Keratinocyte (primary cell): ENCODE data around the gene KDM4B. TPM values are rescaled to one million over a fixed set of nuclear protein-coding genes. Genes with fewer than 3 reads are reported as not detected.

Experiments used
- DNase-seq: peaks from one replicate; pipeline ENCODE4 v3.0.0-alpha.2; 2011; ENCODE audit warnings: low read depth, missing footprints, low spot score
- FAIRE-seq: peaks from 2 replicates; lab custom pipeline; 2011; peaks lifted over from hg19 to GRCh38; lab: Jason Lieb, UNC
- H2AFZ ChIP-seq: 2 replicates; pipeline ENCODE4 v1.6.0; 2012; ENCODE audit warnings: low read length, control low read depth, inconsistent platforms; ENCODE audit not compliant: control insufficient read depth
- H3K27ac ChIP-seq: 2 replicates; pipeline ENCODE4 v1.5.1; 2011; ENCODE audit warnings: low read length; ENCODE audit not compliant: control insufficient read depth, insufficient read depth
- H3K27me3 ChIP-seq: 3 replicates; pipeline ENCODE4 v1.6.0; 2011; ENCODE audit warnings: low read length; ENCODE audit not compliant: control insufficient read depth, insufficient read depth; ENCODE audit errors: extremely low read depth
- H3K36me3 ChIP-seq, 2 experiments: 2 replicates in 1 of 2; 3 replicates in 1 of 2; pipeline ENCODE4 v1.5.1; 2011; ENCODE audit warnings: low read length in 2 of 2, mild to moderate bottlenecking in 1 of 2; ENCODE audit not compliant: control insufficient read depth in 2 of 2, insufficient read depth in 2 of 2; ENCODE audit errors: extremely low read depth in 1 of 2
- H3K4me1 ChIP-seq: 3 replicates; pipeline ENCODE4 v1.5.1; 2011; ENCODE audit warnings: low read length; ENCODE audit not compliant: control insufficient read depth, insufficient read depth; ENCODE audit errors: extremely low read depth
- H3K4me2 ChIP-seq: 3 replicates; pipeline ENCODE4 v1.6.0; 2011; ENCODE audit warnings: low read depth, low read length; ENCODE audit not compliant: control insufficient read depth, insufficient read depth; ENCODE audit errors: extremely low read depth
- H3K4me3 ChIP-seq, 3 experiments: fragments of 200-600 bp in 1 of 3; sonication (generic) in 1 of 3; 2 replicates in 2 of 3; 3 replicates in 1 of 3; pipeline ENCODE4 v1.5.1; 2011 to 2016; ENCODE audit warnings: low read length in 3 of 3, mild to moderate bottlenecking in 3 of 3, control low read depth in 2 of 3, inconsistent platforms in 1 of 3, low read depth in 1 of 3, mixed read lengths in 1 of 3, mixed run types in 1 of 3, moderate library complexity in 1 of 3; ENCODE audit not compliant: control insufficient read depth in 2 of 3, insufficient read depth in 2 of 3; ENCODE audit errors: extremely low read depth in 1 of 3
- H3K79me2 ChIP-seq: 2 replicates; pipeline ENCODE4 v1.6.0; 2012; ENCODE audit warnings: low read length; ENCODE audit not compliant: control insufficient read depth, insufficient read depth
- H3K9ac ChIP-seq: 3 replicates; pipeline ENCODE4 v1.6.0; 2011; ENCODE audit warnings: low read length; ENCODE audit not compliant: control insufficient read depth, insufficient read depth; ENCODE audit errors: extremely low read depth
- H3K9me1 ChIP-seq: 3 replicates; pipeline ENCODE4 v1.6.0; 2011; ENCODE audit warnings: low read length; ENCODE audit not compliant: control insufficient read depth, insufficient read depth; ENCODE audit errors: extremely low read depth
- H3K9me3 ChIP-seq: 2 replicates; pipeline ENCODE4 v1.5.1; 2012; ENCODE audit warnings: low read depth, low read length; ENCODE audit not compliant: control insufficient read depth
- H4K20me1 ChIP-seq: 3 replicates; pipeline ENCODE4 v1.6.0; 2011; ENCODE audit warnings: low read length; ENCODE audit not compliant: control insufficient read depth, insufficient read depth; ENCODE audit errors: extremely low read depth
- EZH2 ChIP-seq: IDR thresholded peaks from one replicate; pipeline ENCODE4 v1.6.1; 2012; ENCODE audit warnings: inconsistent platforms, mild to moderate bottlenecking, low read length, moderate library complexity
- dilution Hi-C: fragments of 300-500 bp; cut with MboI; formaldehyde crosslinking; loops from one replicate; pipeline ENCODE4 v1.7.0; 2020; ENCODE audit warnings: low sequenced_read_pairs; ENCODE audit not compliant: extremely low pct_ligation_motif_present
- polyA plus RNA-seq, 5 experiments: library from polyadenylated mRNA; depleted of rRNA in 3 of 5; stranded (reverse) in 3 of 5; stranded (forward) in 1 of 5; unstranded in 1 of 5; fragments of >200 nt; gene quantifications; 1 replicate in 1 of 5; 2 replicates in 3 of 5; 3 replicates in 1 of 5; pipeline versions ENCODE4 v1.2.1 to v1.2.3, GENCODE V29; 2011 to 2012; ENCODE audit warnings: missing spikeins in 2 of 5, low read depth in 1 of 5, low replicate concordance in 1 of 5
- TF ChIP-seq, protein P1 (sequence below), 3 experiments: IDR thresholded peaks in 1 of 3; conservative IDR thresholded peaks in 1 of 3; optimal IDR thresholded peaks in 1 of 3; 2 replicates in 2 of 3; 3 replicates in 1 of 3; pipeline versions ENCODE3 to v1.5.1; 2011; ENCODE audit warnings: low read length in 3 of 3, mild to moderate bottlenecking in 3 of 3, moderate library complexity in 2 of 3, control low read depth in 1 of 3, inconsistent platforms in 1 of 3; ENCODE audit not compliant: insufficient read depth in 2 of 3; ENCODE audit errors: extremely low read depth in 1 of 3

KDM4B gene
- polyA plus RNA-seq, 1 donor (not counting 4 experiments of a cell fraction or from before 2014, with no cell fraction given): 6.2 TPM

DNA sequence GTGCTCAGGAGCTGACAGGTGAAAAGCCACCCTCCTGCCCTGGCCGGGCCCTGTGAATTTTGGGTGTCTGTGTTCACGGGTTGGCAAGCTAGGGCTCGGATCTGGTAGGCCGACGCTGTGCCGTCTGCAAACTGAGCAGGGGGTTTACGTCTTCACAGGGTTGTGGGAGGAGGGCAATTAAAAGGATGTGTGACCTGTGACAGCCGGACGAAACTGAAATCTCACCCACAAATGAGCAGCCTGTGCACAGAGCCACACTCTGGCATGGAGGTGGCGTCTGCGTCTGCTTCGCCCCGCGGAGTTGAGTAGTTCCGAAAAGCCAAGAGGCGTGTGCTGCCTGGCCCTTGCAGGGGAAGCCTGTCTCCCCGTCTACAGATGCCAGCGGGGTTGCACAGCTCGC, 117.3 kb downstream of the KDM4B start:
- TF ChIP-seq, protein P1, sequence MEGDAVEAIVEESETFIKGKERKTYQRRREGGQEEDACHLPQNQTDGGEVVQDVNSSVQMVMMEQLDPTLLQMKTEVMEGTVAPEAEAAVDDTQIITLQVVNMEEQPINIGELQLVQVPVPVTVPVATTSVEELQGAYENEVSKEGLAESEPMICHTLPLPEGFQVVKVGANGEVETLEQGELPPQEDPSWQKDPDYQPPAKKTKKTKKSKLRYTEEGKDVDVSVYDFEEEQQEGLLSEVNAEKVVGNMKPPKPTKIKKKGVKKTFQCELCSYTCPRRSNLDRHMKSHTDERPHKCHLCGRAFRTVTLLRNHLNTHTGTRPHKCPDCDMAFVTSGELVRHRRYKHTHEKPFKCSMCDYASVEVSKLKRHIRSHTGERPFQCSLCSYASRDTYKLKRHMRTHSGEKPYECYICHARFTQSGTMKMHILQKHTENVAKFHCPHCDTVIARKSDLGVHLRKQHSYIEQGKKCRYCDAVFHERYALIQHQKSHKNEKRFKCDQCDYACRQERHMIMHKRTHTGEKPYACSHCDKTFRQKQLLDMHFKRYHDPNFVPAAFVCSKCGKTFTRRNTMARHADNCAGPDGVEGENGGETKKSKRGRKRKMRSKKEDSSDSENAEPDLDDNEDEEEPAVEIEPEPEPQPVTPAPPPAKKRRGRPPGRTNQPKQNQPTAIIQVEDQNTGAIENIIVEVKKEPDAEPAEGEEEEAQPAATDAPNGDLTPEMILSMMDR (optimal IDR thresholded peaks at IDR 0.05 in 1 of 3, IDR thresholded peaks at IDR 0.05 in 1 of 3, conservative IDR thresholded peaks at IDR 0.05 in 1 of 3; ENCODE audit: extremely low read depth in 1 of 3, insufficient read depth in 2 of 3, low read length in 3 of 3): no peak
- no peak for TF ChIP-seq EZH2
- no peak overlapping the region for H3K9ac ChIP-seq
- H3K9me1 ChIP-seq: no peaks in the 10 kb centered on the region
- H3K27ac ChIP-seq: no peak overlapping the region
- H3K36me3 ChIP-seq: peaks cover 0 to 31% of the 10 kb centered on the region in 2 experiments
- no peak overlapping the region for H3K4me2 ChIP-seq
- H3K27me3 ChIP-seq: no peaks in the 10 kb centered on the region
- no peak overlapping the region for H2AFZ ChIP-seq
- H3K79me2 ChIP-seq: no peaks in the 10 kb centered on the region
- H3K9me3 ChIP-seq: no peaks in the 10 kb centered on the region
- dilution Hi-C loops: no loop called here
- no peaks in the 10 kb centered on the region for H3K4me1 ChIP-seq
- no peak overlapping the region for H3K4me3 ChIP-seq
- H4K20me1 ChIP-seq: no peaks in the 10 kb centered on the region
- DNase-seq (no peak), FAIRE-seq (no peak)

DNA sequence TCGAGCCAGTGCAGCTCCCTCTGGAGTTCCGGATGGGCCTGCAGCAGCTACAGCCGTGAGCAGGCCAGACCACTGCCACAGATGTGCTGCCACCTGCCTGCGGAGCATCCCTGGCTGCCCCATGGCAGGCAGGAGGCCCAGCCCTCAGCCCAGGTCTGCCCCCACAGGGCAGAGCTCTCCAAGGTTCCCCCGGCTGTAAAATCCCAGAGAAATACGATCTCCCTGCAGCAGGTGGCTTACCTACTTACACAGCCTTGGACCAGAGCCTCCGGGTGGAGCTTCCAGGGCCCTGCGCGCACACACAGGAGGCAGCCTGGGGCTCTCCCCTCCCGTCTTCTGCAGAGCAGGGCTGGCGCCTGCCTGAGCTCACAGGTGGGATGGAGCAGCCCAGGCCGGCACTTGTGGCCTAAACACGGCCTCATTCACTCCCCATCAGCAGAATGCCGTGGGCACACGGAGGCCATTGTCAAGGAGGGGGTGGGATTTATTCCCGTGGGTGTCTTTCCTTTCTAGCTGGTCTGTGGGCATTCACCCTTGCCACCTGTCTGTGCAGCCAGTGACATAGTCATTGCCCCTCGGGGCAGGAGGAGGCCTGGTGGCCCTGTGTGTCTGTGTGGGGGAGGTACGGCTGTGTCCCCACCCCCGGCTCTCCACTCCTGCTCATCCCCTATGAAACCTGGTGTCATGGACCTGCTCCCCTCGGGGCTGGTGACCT, 118.0 kb downstream of the KDM4B start:
- Histone ChIP-seq H3K4me3 (no peak overlapping the region), H3K36me3 (peaks cover 0 to 26% of the 10 kb centered on the region in 2 experiments)

More for the DNA sequence above, 118.0 kb downstream of the KDM4B start:
- Histone ChIP-seq H3K27ac (no peak overlapping the region), H3K4me1 (no peaks in the 10 kb centered on the region), H3K9me1 (no peaks in the 10 kb centered on the region), H3K9me3 (no peaks in the 10 kb centered on the region), H4K20me1 (no peaks in the 10 kb centered on the region), H3K9ac (no peak overlapping the region), H3K4me2 (no peak overlapping the region), H3K27me3 (no peaks in the 10 kb centered on the region), H2AFZ (no peak overlapping the region), H3K79me2 (no peaks in the 10 kb centered on the region)
- TF ChIP-seq, protein P1 (optimal IDR thresholded peaks at IDR 0.05 in 1 of 3, IDR thresholded peaks at IDR 0.05 in 1 of 3, conservative IDR thresholded peaks at IDR 0.05 in 1 of 3; ENCODE audit: extremely low read depth in 1 of 3, insufficient read depth in 2 of 3, low read length in 3 of 3): peak in 2 of 3 experiments; percentile 2 to 27
- TF ChIP-seq EZH2: no peak
- no peak for DNase-seq
- dilution Hi-C loops: no loop called here
- no peak for FAIRE-seq
